DMS114 treated with DMSO at 0.1 percent for 48 hours (cell line): Measurements from ENCODE around the gene WDR86.

ENCODE experiments used
- DNase-seq: peaks from one replicate; lab custom pipeline; 2025; ENCODE audit not compliant: unreplicated experiment; lab: John Stamatoyannopoulos, UW

The WDR86 gene

GRCh38 chr7:151409667-151410404, at the start of gene WDR86:
Gene WDR86, minus strand, starts transcription at chr7:151410038. Its CDS starts 449 bp downstream, at chr7:151409589.
- DNase-seq = no peak

GRCh38 chr7:151457534-151457933, 47.7 kb upstream of the WDR86 start:
- no peak for DNase-seq

GRCh38 chr7:151456782-151457181, 46.9 kb upstream of the WDR86 start:
- no peak for DNase-seq

GRCh38 chr7:151456276-151456675, 46.4 kb upstream of the WDR86 start:
- DNase-seq = no peak

- no peak for DNase-seq
Observed at GRCh38 chr7:151455690-151456089, 45.9 kb upstream of the WDR86 start.

- DNase-seq = no peak
Observed at GRCh38 chr7:151454932-151455530, 45.2 kb upstream of the WDR86 start.

GRCh38 chr7:151454305-151454704, 44.5 kb upstream of the WDR86 start:
- DNase-seq = no peak

- no peak for DNase-seq
Observed at GRCh38 chr7:151453326-151453791, 43.5 kb upstream of the WDR86 start.

GRCh38 chr7:151452680-151453325, 43.0 kb upstream of the WDR86 start:
- DNase-seq = no peak

- no peak for DNase-seq
Observed at GRCh38 chr7:151451626-151452571, 42.1 kb upstream of the WDR86 start.

- DNase-seq = no peak
Observed at GRCh38 chr7:151451156-151451555, 41.3 kb upstream of the WDR86 start.

GRCh38 chr7:151449990-151450389, 40.2 kb upstream of the WDR86 start:
- DNase-seq = no peak

GRCh38 chr7:151448261-151449252, 38.7 kb upstream of the WDR86 start:
- peak; percentile 40 for DNase-seq

GRCh38 chr7:151447901-151448260, 38.0 kb upstream of the WDR86 start:
- no peak for DNase-seq

GRCh38 chr7:151447312-151447711, 37.5 kb upstream of the WDR86 start:
- no peak for DNase-seq

GRCh38 chr7:151446412-151446811, 36.6 kb upstream of the WDR86 start:
- no peak for DNase-seq

- DNase-seq = no peak
Observed at GRCh38 chr7:151444632-151445031, 34.8 kb upstream of the WDR86 start.

- no peak for DNase-seq
Observed at GRCh38 chr7:151442776-151443496, 33.1 kb upstream of the WDR86 start.

- no peak for DNase-seq
Observed at GRCh38 chr7:151440799-151441445, 31.1 kb upstream of the WDR86 start.
